Lower leg skin (tissue), 3 donors: ENCODE measurements around the gene NUP93.

Experiments
- CTCF ChIP-seq, 3 donors: fragments of 450-650 bp; IDR thresholded peaks; one replicate each; pipeline ENCODE4 v1.5.1; 2016; ENCODE audit warnings: antibody characterized with exemption in 3 of 3, mild to moderate bottlenecking in 3 of 3, moderate library complexity in 2 of 3
- POLR2A ChIP-seq, 2 donors: fragments of 450-650 bp; IDR thresholded peaks; one replicate each; pipeline ENCODE4 v1.6.1; 2016 to 2017; ENCODE audit warnings: antibody characterized with exemption in 2 of 2, mild to moderate bottlenecking in 1 of 2, moderate library complexity in 1 of 2

- TF ChIP-seq CTCF (IDR thresholded peaks at IDR 0.05), result no peak
- TF ChIP-seq POLR2A (IDR thresholded peaks at IDR 0.05), result no peak
Observed at GRCh38 chr16:56848029-56848936, 118.4 kb downstream of the NUP93 start.
